ENCODE data around the gene IL31RA. TPM values are rescaled to one million over a fixed set of nuclear protein-coding genes. Genes with fewer than 3 reads are reported as not detected.

Gene IL31RA
- total RNA-seq, 1 donor from 2014 or later = 5.7 TPM

GRCh38 chr5:55918087-55919035 lies 67.2 kb downstream of the IL31RA start:
- H4K20me1 ChIP-seq (ENCODE audit: insufficient read depth, low read length) = no peaks in the 10 kb centered on the region
- H3K4me2 ChIP-seq (ENCODE audit: low read length) = no peak overlapping the region
- no peak overlapping the region for H3K4me3 ChIP-seq (ENCODE audit: insufficient read depth, low read depth, low read length)
- TF ChIP-seq CTCF (IDR thresholded peaks at IDR 0.05; ENCODE audit: insufficient read depth, low read depth, low read length) (no peak), EZH2 (IDR thresholded peaks at IDR 0.05; ENCODE audit: insufficient read depth, low read length) (no peak)
- H3K36me3 ChIP-seq (ENCODE audit: insufficient read depth, low read length) = no peaks in the 10 kb centered on the region
- H2AFZ ChIP-seq (ENCODE audit: low read depth, low read length) = no peak overlapping the region
- H3K9me3 ChIP-seq (ENCODE audit: insufficient read depth, low read depth, low read length) = no peaks in the 10 kb centered on the region
- H3K27me3 ChIP-seq (ENCODE audit: insufficient read depth, low read length) = no peaks in the 10 kb centered on the region
- H3K9ac ChIP-seq (ENCODE audit: low read length) = no peak overlapping the region
- no peak for DNase-seq (ENCODE audit: low read depth)
- Mint-ChIP-seq H3K4me3 (ENCODE audit: unreplicated experiment) (no peak overlapping the region), H3K27me3 (ENCODE audit: low read depth, unreplicated experiment) (peaks cover 3% of the 10 kb centered on the region), H3K9me3 (ENCODE audit: unreplicated experiment) (no peaks in the 10 kb centered on the region), H3K36me3 (ENCODE audit: low read depth, unreplicated experiment) (peaks cover 2% of the 10 kb centered on the region), H3K4me1 (ENCODE audit: low read depth, unreplicated experiment) (peaks cover 19% of the 10 kb centered on the region), H3K27ac (ENCODE audit: unreplicated experiment) (peak overlapping the region; percentile 75)
- no peak overlapping the region for H3K27ac ChIP-seq (ENCODE audit: low read depth, low read length)
- FAIRE-seq = no peak
- H3K79me2 ChIP-seq (ENCODE audit: insufficient read depth, low read length) = no peaks in the 10 kb centered on the region
- H3K4me1 ChIP-seq (ENCODE audit: insufficient read depth, low read length) = no peaks in the 10 kb centered on the region

- H3K79me2 ChIP-seq (ENCODE audit: insufficient read depth, low read length) = no peaks in the 10 kb centered on the region
- no peaks in the 10 kb centered on the region for H3K36me3 ChIP-seq (ENCODE audit: insufficient read depth, low read length)
- H2AFZ ChIP-seq (ENCODE audit: low read depth, low read length) = no peak overlapping the region
- H3K36me3 Mint-ChIP-seq (ENCODE audit: low read depth, unreplicated experiment) = peaks cover 2% of the 10 kb centered on the region
- no peaks in the 10 kb centered on the region for H3K9me3 ChIP-seq (ENCODE audit: insufficient read depth, low read depth, low read length)
- no peak overlapping the region for H3K4me3 Mint-ChIP-seq (ENCODE audit: unreplicated experiment)
- H3K4me1 ChIP-seq (ENCODE audit: insufficient read depth, low read length) = no peaks in the 10 kb centered on the region
- peaks cover 17% of the 10 kb centered on the region for H3K4me1 Mint-ChIP-seq (ENCODE audit: low read depth, unreplicated experiment)
- no peak overlapping the region for H3K4me3 ChIP-seq (ENCODE audit: insufficient read depth, low read depth, low read length)
- H3K27ac ChIP-seq (ENCODE audit: low read depth, low read length) = no peak overlapping the region
- peak overlapping the region; percentile 34 for H3K27ac Mint-ChIP-seq (ENCODE audit: unreplicated experiment)
- H4K20me1 ChIP-seq (ENCODE audit: insufficient read depth, low read length) = no peaks in the 10 kb centered on the region
- H3K27me3 Mint-ChIP-seq (ENCODE audit: low read depth, unreplicated experiment) = peaks cover 3% of the 10 kb centered on the region
- no peak for DNase-seq (ENCODE audit: low read depth)
- no peak for FAIRE-seq
- no peak overlapping the region for H3K4me2 ChIP-seq (ENCODE audit: low read length)
- TF ChIP-seq CTCF (IDR thresholded peaks at IDR 0.05; ENCODE audit: insufficient read depth, low read depth, low read length) (no peak), EZH2 (IDR thresholded peaks at IDR 0.05; ENCODE audit: insufficient read depth, low read length) (no peak)
- H3K9ac ChIP-seq (ENCODE audit: low read length) = no peak overlapping the region
- H3K27me3 ChIP-seq (ENCODE audit: insufficient read depth, low read length) = no peaks in the 10 kb centered on the region
- no peaks in the 10 kb centered on the region for H3K9me3 Mint-ChIP-seq (ENCODE audit: unreplicated experiment)
Observed at GRCh38 chr5:55919625-55920024, 68.5 kb downstream of the IL31RA start.

- Mint-ChIP-seq H3K27me3 (ENCODE audit: low read depth, unreplicated experiment) (peaks cover 3% of the 10 kb centered on the region), H3K9me3 (ENCODE audit: unreplicated experiment) (no peaks in the 10 kb centered on the region), H3K36me3 (ENCODE audit: low read depth, unreplicated experiment) (peaks cover 2% of the 10 kb centered on the region), H3K27ac (ENCODE audit: unreplicated experiment) (peak overlapping the region; percentile 19), H3K4me3 (ENCODE audit: unreplicated experiment) (peak overlapping the region; percentile 40), H3K4me1 (ENCODE audit: low read depth, unreplicated experiment) (peaks cover 17% of the 10 kb centered on the region)
- H3K36me3 ChIP-seq (ENCODE audit: insufficient read depth, low read length) = no peaks in the 10 kb centered on the region
- no peak overlapping the region for H3K27ac ChIP-seq (ENCODE audit: low read depth, low read length)
- no peaks in the 10 kb centered on the region for H3K4me1 ChIP-seq (ENCODE audit: insufficient read depth, low read length)
- TF ChIP-seq CTCF (IDR thresholded peaks at IDR 0.05; ENCODE audit: insufficient read depth, low read depth, low read length) (peak; percentile 36), EZH2 (IDR thresholded peaks at IDR 0.05; ENCODE audit: insufficient read depth, low read length) (no peak)
- H3K79me2 ChIP-seq (ENCODE audit: insufficient read depth, low read length) = no peaks in the 10 kb centered on the region
- no peak for DNase-seq (ENCODE audit: low read depth)
- no peak overlapping the region for H3K4me3 ChIP-seq (ENCODE audit: insufficient read depth, low read depth, low read length)
- no peaks in the 10 kb centered on the region for H4K20me1 ChIP-seq (ENCODE audit: insufficient read depth, low read length)
- no peaks in the 10 kb centered on the region for H3K9me3 ChIP-seq (ENCODE audit: insufficient read depth, low read depth, low read length)
- FAIRE-seq = no peak
- H3K27me3 ChIP-seq (ENCODE audit: insufficient read depth, low read length) = no peaks in the 10 kb centered on the region
- no peak overlapping the region for H3K4me2 ChIP-seq (ENCODE audit: low read length)
- no peak overlapping the region for H3K9ac ChIP-seq (ENCODE audit: low read length)
- no peak overlapping the region for H2AFZ ChIP-seq (ENCODE audit: low read depth, low read length)
Observed at GRCh38 chr5:55920784-55921183, 69.6 kb downstream of the IL31RA start.
